ENCODE measurements around the gene NME7.
"Not testable (repeated sequence)": the region's sequence is repeated elsewhere in the genome, so short reads cannot be mapped to it uniquely, and the experiment has no call there.

NME7 gene

GRCh38 chr1:169184812-169185211 lies 182.8 kb downstream of the NME7 start:
- H3K36me3 ChIP-seq = no peaks in the 10 kb centered on the region
- no peaks in the 10 kb centered on the region for H3K4me1 ChIP-seq
- no peak overlapping the region for H3K4me3 ChIP-seq (ENCODE audit: low read depth, low read length)
- H3K9me3 ChIP-seq = no peaks in the 10 kb centered on the region
- H3K27me3 ChIP-seq = no peaks in the 10 kb centered on the region
- DNase-seq = no peak
- TF ChIP-seq CTCF (IDR thresholded peaks at IDR 0.05; ENCODE audit: low read depth, low read length) = no peak

GRCh38 chr1:169180174-169180573 lies 187.4 kb downstream of the NME7 start:
- DNase-seq = no peak
- Histone ChIP-seq H3K27me3 (no peaks in the 10 kb centered on the region), H3K4me3 (ENCODE audit: low read depth, low read length) (no peak overlapping the region), H3K4me1 (no peaks in the 10 kb centered on the region), H3K36me3 (no peaks in the 10 kb centered on the region), H3K9me3 (no peaks in the 10 kb centered on the region)
- no peak for TF ChIP-seq CTCF (IDR thresholded peaks at IDR 0.05; ENCODE audit: low read depth, low read length)

GRCh38 chr1:169179431-169179830 lies 188.2 kb downstream of the NME7 start:
- DNase-seq; H3K4me3 ChIP-seq (ENCODE audit: low read depth, low read length); H3K4me1 ChIP-seq; H3K27me3 ChIP-seq; H3K36me3 ChIP-seq; H3K9me3 ChIP-seq: not testable (repeated sequence)

GRCh38 chr1:169175461-169175860 lies 192.1 kb downstream of the NME7 start:
- H3K4me3 ChIP-seq (ENCODE audit: low read depth, low read length) = no peak overlapping the region
- no peak for DNase-seq
- no peaks in the 10 kb centered on the region for H3K36me3 ChIP-seq
- no peaks in the 10 kb centered on the region for H3K9me3 ChIP-seq
- no peaks in the 10 kb centered on the region for H3K27me3 ChIP-seq
- no peak for TF ChIP-seq CTCF (IDR thresholded peaks at IDR 0.05; ENCODE audit: low read depth, low read length)
- H3K4me1 ChIP-seq = no peaks in the 10 kb centered on the region

GRCh38 chr1:169163059-169163458 lies 204.5 kb downstream of the NME7 start:
- Histone ChIP-seq H3K4me3 (ENCODE audit: low read depth, low read length) (no peak overlapping the region), H3K4me1 (peaks cover 4% of the 10 kb centered on the region; the same call in 1 of the 2 replicates), H3K36me3 (no peaks in the 10 kb centered on the region; the same call in 1 of the 2 replicates), H3K9me3 (no peaks in the 10 kb centered on the region), H3K27me3 (no peaks in the 10 kb centered on the region)
- DNase-seq = no peak
- TF ChIP-seq CTCF (IDR thresholded peaks at IDR 0.05; ENCODE audit: low read depth, low read length) = no peak

- Histone ChIP-seq H3K4me3 (ENCODE audit: low read depth, low read length) (no peak overlapping the region), H3K9me3 (no peaks in the 10 kb centered on the region), H3K4me1 (peaks cover 4% of the 10 kb centered on the region; the same call in 1 of the 2 replicates), H3K36me3 (no peaks in the 10 kb centered on the region), H3K27me3 (no peaks in the 10 kb centered on the region)
- TF ChIP-seq CTCF (IDR thresholded peaks at IDR 0.05; ENCODE audit: low read depth, low read length) = no peak
- DNase-seq = no peak
Measured at GRCh38 chr1:169161496-169162194, 206.0 kb downstream of the NME7 start.
